Measurements from ENCODE around the gene RPAP2. TPM values are rescaled to one million over a fixed set of nuclear protein-coding genes. Genes with fewer than 3 reads are reported as not detected.
"Not testable (repeated sequence)": the region's sequence is repeated elsewhere in the genome, so short reads cannot be mapped to it uniquely, and the experiment has no call there.

RPAP2 gene
- total RNA-seq, 1 donor from 2014 or later, result 22.3 TPM

GRCh38 chr1:92343061-92343460 is 44.2 kb downstream of the RPAP2 start:
- Histone ChIP-seq H3K4me3 (no peak overlapping the region), H3K9me3 (no peaks in the 10 kb centered on the region), H3K4me1 (no peaks in the 10 kb centered on the region), H3K36me3 (peaks cover 16% of the 10 kb centered on the region), H3K27ac (no peak overlapping the region), H3K27me3 (no peaks in the 10 kb centered on the region)
- no peak for TF ChIP-seq CTCF (IDR thresholded peaks at IDR 0.05)
- ATAC-seq (no peak), DNase-seq (no peak)
- intact Hi-C loops (cut with DNase I), result no loop called here

GRCh38 chr1:92346866-92347640 is 48.2 kb downstream of the RPAP2 start:
- H3K27ac ChIP-seq, result no peak overlapping the region
- no peak for TF ChIP-seq CTCF (IDR thresholded peaks at IDR 0.05)
- ATAC-seq, result no peak
- H3K4me1 ChIP-seq, result no peaks in the 10 kb centered on the region
- intact Hi-C loops (cut with DNase I), result no loop called here
- no peak for DNase-seq
- H3K4me3 ChIP-seq, result no peak overlapping the region
- H3K27me3 ChIP-seq, result no peaks in the 10 kb centered on the region
- no peaks in the 10 kb centered on the region for H3K9me3 ChIP-seq
- H3K36me3 ChIP-seq, result peaks cover 16% of the 10 kb centered on the region

GRCh38 chr1:92352856-92353255 is 54.0 kb downstream of the RPAP2 start:
- H3K27me3 ChIP-seq, result no peaks in the 10 kb centered on the region
- DNase-seq (no peak), ATAC-seq (no peak)
- no peaks in the 10 kb centered on the region for H3K4me1 ChIP-seq
- intact Hi-C loops (cut with DNase I), result no loop called here
- H3K36me3 ChIP-seq, result peaks cover 17% of the 10 kb centered on the region
- H3K27ac ChIP-seq, result no peak overlapping the region
- H3K9me3 ChIP-seq, result no peaks in the 10 kb centered on the region
- no peak for TF ChIP-seq CTCF (IDR thresholded peaks at IDR 0.05)
- no peak overlapping the region for H3K4me3 ChIP-seq

GRCh38 chr1:92354259-92354658 is 55.4 kb downstream of the RPAP2 start:
- peaks cover 31% of the 10 kb centered on the region for H3K36me3 ChIP-seq
- no peaks in the 10 kb centered on the region for H3K9me3 ChIP-seq
- H3K4me1 ChIP-seq, result no peaks in the 10 kb centered on the region
- DNase-seq (no peak), ATAC-seq (no peak)
- no peak overlapping the region for H3K4me3 ChIP-seq
- no peaks in the 10 kb centered on the region for H3K27me3 ChIP-seq
- intact Hi-C loops (cut with DNase I), result no loop called here
- no peak overlapping the region for H3K27ac ChIP-seq
- TF ChIP-seq CTCF (IDR thresholded peaks at IDR 0.05), result no peak

GRCh38 chr1:92356956-92357355 is 58.1 kb downstream of the RPAP2 start:
- H3K36me3 ChIP-seq, result peaks cover 24% of the 10 kb centered on the region
- no peak overlapping the region for H3K4me3 ChIP-seq
- H3K9me3 ChIP-seq, result no peaks in the 10 kb centered on the region
- H3K27me3 ChIP-seq, result no peaks in the 10 kb centered on the region
- no peak for DNase-seq
- no peak for TF ChIP-seq CTCF (IDR thresholded peaks at IDR 0.05)
- intact Hi-C loops (cut with DNase I), result no loop called here
- no peak overlapping the region for H3K27ac ChIP-seq
- ATAC-seq, result no peak
- H3K4me1 ChIP-seq, result no peaks in the 10 kb centered on the region

- H3K4me3 ChIP-seq; ATAC-seq; H3K9me3 ChIP-seq; H3K4me1 ChIP-seq; intact Hi-C loops (cut with DNase I); H3K27me3 ChIP-seq; H3K27ac ChIP-seq; DNase-seq: not testable (repeated sequence)
- peaks cover 24% of the 10 kb centered on the region for H3K36me3 ChIP-seq
Observed at GRCh38 chr1:92359382-92359781, 60.5 kb downstream of the RPAP2 start.

All from upper lobe of right lung (tissue), 1 donor.